ENCODE data around the gene ITGA2.

ITGA2 gene

DNA sequence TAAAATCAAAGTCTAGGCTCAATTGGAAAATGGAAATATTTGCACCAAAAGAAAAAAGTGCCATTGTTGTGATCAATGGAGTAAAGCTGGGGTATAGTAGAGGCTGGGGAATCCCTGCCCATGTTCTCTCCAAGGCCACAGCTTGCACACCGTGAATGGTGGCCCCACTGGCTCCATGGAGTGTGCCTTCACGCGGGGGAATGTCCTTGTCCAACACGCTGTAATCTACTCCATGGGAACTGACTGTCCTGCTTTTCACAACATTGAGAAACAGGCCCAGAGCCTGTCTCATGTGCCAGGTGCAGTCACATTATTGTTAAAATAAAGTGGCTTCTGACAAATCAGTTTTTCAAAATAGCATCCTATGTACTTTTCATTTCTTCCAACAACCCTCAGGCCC, 33.1 kb upstream of the ITGA2 start:
- H3F3A ChIP-seq (ENCODE audit: insufficient read depth) = no peaks in the 10 kb centered on the region
- no peak overlapping the region for H3K9ac ChIP-seq (ENCODE audit: low read length)
- no peak for TF ChIP-seq EZH2phosphoT487 (conservative IDR thresholded peaks at IDR 0.05; ENCODE audit: low read length)
- no peak for TF ChIP-seq CTCF (IDR thresholded peaks at IDR 0.05; ENCODE audit: insufficient read depth, low read length, poor library complexity, severe bottlenecking)
- no peak overlapping the region for H3K27ac ChIP-seq (ENCODE audit: low read depth, low read length)
- no peaks in the 10 kb centered on the region for H4K20me1 ChIP-seq (ENCODE audit: low read depth, low read length)
- H3K79me2 ChIP-seq (ENCODE audit: insufficient read depth, low read length) = no peaks in the 10 kb centered on the region
- H2AFZ ChIP-seq (ENCODE audit: low read depth, low read length, severe bottlenecking) = no peak overlapping the region
- H3K9me3 ChIP-seq (ENCODE audit: insufficient read depth, low read length) = no peaks in the 10 kb centered on the region
- H3K27me3 ChIP-seq (ENCODE audit: low read length) = no peaks in the 10 kb centered on the region; the same call in 1 of the 2 replicates
- H3K4me3 ChIP-seq (ENCODE audit: insufficient read depth, low read length, poor library complexity, severe bottlenecking) = no peak overlapping the region
- H3K36me3 ChIP-seq (ENCODE audit: low read length) = no peaks in the 10 kb centered on the region
- no peaks in the 10 kb centered on the region for H3K9me2 ChIP-seq (replicated peaks; ENCODE audit: insufficient read depth, low read length)
- no peak overlapping the region for H3K4me2 ChIP-seq (ENCODE audit: low read depth, low read length, poor library complexity, severe bottlenecking)

DNA sequence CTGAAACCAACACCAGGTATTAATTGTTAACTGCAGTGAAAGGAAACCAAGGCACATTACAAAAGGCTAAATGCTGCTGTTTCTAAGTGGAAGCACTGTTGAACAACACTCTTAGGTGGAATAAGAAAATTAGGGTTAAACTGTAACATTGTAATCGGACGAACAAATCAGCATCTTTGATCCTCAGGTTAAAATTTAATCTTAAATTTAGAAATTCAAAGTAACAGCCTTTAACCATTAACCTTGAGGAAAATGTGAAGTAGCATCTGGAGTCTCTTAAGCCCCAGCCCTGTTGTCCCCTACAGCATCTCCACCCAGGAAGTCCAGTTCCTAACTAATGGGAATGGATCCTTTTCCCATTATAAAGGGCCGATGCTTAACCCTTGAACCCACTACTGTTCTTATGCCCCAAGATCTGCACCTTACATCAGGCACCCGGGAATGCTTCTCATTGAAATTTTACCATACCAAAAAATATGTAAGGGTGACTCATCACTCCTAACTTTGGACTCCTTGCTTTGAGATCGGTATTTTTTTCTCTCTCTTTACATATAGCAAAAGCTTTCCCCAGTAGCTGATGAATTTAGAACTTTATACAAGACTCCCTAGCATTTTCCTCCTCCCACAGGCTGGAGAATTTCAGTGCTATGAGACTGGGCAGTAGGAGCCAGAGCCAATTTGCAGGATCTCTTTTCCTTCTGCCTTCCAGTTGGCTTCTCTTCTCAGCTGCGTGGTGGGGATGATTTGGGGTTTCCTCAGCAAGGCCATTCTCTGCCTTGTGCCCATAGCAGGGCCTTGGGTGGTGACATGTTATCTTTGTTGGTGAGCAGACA, 32.0 kb upstream of the ITGA2 start:
- Histone ChIP-seq H3K27me3 (ENCODE audit: low read length) (no peaks in the 10 kb centered on the region; the same call in 1 of the 2 replicates), H3K9ac (ENCODE audit: low read length) (no peak overlapping the region), H3K4me2 (ENCODE audit: low read depth, low read length, poor library complexity, severe bottlenecking) (no peak overlapping the region), H3K79me2 (ENCODE audit: insufficient read depth, low read length) (no peaks in the 10 kb centered on the region), H4K20me1 (ENCODE audit: low read depth, low read length) (no peaks in the 10 kb centered on the region), H3F3A (ENCODE audit: insufficient read depth) (no peaks in the 10 kb centered on the region), H3K9me3 (ENCODE audit: insufficient read depth, low read length) (no peaks in the 10 kb centered on the region), H3K9me2 (replicated peaks; ENCODE audit: insufficient read depth, low read length) (no peaks in the 10 kb centered on the region), H3K36me3 (ENCODE audit: low read length) (no peaks in the 10 kb centered on the region), H3K4me3 (ENCODE audit: insufficient read depth, low read length, poor library complexity, severe bottlenecking) (no peak overlapping the region), H2AFZ (ENCODE audit: low read depth, low read length, severe bottlenecking) (no peak overlapping the region), H3K27ac (ENCODE audit: low read depth, low read length) (no peak overlapping the region)
- no peak for TF ChIP-seq CTCF (IDR thresholded peaks at IDR 0.05; ENCODE audit: insufficient read depth, low read length, poor library complexity, severe bottlenecking)
- no peak for TF ChIP-seq EZH2phosphoT487 (conservative IDR thresholded peaks at IDR 0.05; ENCODE audit: low read length)

- H3K36me3 ChIP-seq (ENCODE audit: low read length) = no peaks in the 10 kb centered on the region
- H2AFZ ChIP-seq (ENCODE audit: low read depth, low read length, severe bottlenecking) = no peak overlapping the region
- no peaks in the 10 kb centered on the region for H3K79me2 ChIP-seq (ENCODE audit: insufficient read depth, low read length)
- H3K27ac ChIP-seq (ENCODE audit: low read depth, low read length) = no peak overlapping the region
- no peak overlapping the region for H3K4me3 ChIP-seq (ENCODE audit: insufficient read depth, low read length, poor library complexity, severe bottlenecking)
- H3K4me2 ChIP-seq (ENCODE audit: low read depth, low read length, poor library complexity, severe bottlenecking) = no peak overlapping the region
- H4K20me1 ChIP-seq (ENCODE audit: low read depth, low read length) = no peaks in the 10 kb centered on the region
- no peak overlapping the region for H3K9ac ChIP-seq (ENCODE audit: low read length)
- no peak for TF ChIP-seq EZH2phosphoT487 (conservative IDR thresholded peaks at IDR 0.05; ENCODE audit: low read length)
- TF ChIP-seq CTCF (IDR thresholded peaks at IDR 0.05; ENCODE audit: insufficient read depth, low read length, poor library complexity, severe bottlenecking) = no peak
- no peaks in the 10 kb centered on the region for H3F3A ChIP-seq (ENCODE audit: insufficient read depth)
- no peaks in the 10 kb centered on the region for H3K9me2 ChIP-seq (replicated peaks; ENCODE audit: insufficient read depth, low read length)
- no peaks in the 10 kb centered on the region for H3K27me3 ChIP-seq (ENCODE audit: low read length)
- no peaks in the 10 kb centered on the region for H3K9me3 ChIP-seq (ENCODE audit: insufficient read depth, low read length)
Observed at GRCh38 chr5:52961274-52961681, 27.9 kb upstream of the ITGA2 start.
